Astrocyte of the cerebellum (primary cell): Measurements from ENCODE around the gene FRMD4B.

Experiments
- DNase-seq: peaks from one replicate; pipeline ENCODE4 v3.0.0-alpha.2; 2011; ENCODE audit warnings: low read depth
- H3K4me3 ChIP-seq: 2 replicates; pipeline ENCODE4 v1.5.1; 2011; ENCODE audit warnings: mild to moderate bottlenecking, low read depth, low read length, moderate library complexity
- CTCF ChIP-seq: IDR thresholded peaks from 2 replicates; pipeline ENCODE4 v1.5.1; 2012; ENCODE audit warnings: low read length, low read depth, moderate library complexity, mild to moderate bottlenecking; ENCODE audit errors: missing control alignments
- in situ Hi-C: cut with HindIII; loops from 2 replicates; pipeline ENCODE4 v1.10.0; 2017; ENCODE audit warnings: low sequenced_read_pairs

Gene FRMD4B

GRCh38 chr3:69216981-69217380 is 168.9 kb downstream of the FRMD4B start:
- no peak for TF ChIP-seq CTCF
- DNase-seq = no peak
- H3K4me3 ChIP-seq = no peak overlapping the region
- in situ Hi-C loops = no loop called here

- in situ Hi-C loops = no loop called here
- TF ChIP-seq CTCF = no peak
- no peak for DNase-seq
- H3K4me3 ChIP-seq = no peak overlapping the region
Measured at GRCh38 chr3:69214241-69214640, 171.6 kb downstream of the FRMD4B start.

GRCh38 chr3:69212411-69213160 is 173.3 kb downstream of the FRMD4B start:
- in situ Hi-C loops = no loop called here
- no peak for TF ChIP-seq CTCF
- peak; percentile 49 for DNase-seq
- H3K4me3 ChIP-seq = no peak overlapping the region

GRCh38 chr3:69210068-69210730 is 175.7 kb downstream of the FRMD4B start:
- H3K4me3 ChIP-seq = no peak overlapping the region
- in situ Hi-C loops = no loop called here
- no peak for DNase-seq
- no peak for TF ChIP-seq CTCF

GRCh38 chr3:69209413-69209812 is 176.5 kb downstream of the FRMD4B start:
- no peak for DNase-seq

GRCh38 chr3:69207031-69207430 is 178.9 kb downstream of the FRMD4B start:
- TF ChIP-seq CTCF = no peak
- in situ Hi-C loops = no loop called here

More at GRCh38 chr3:69209413-69209812, 176.5 kb downstream of the FRMD4B start:
- no peak overlapping the region for H3K4me3 ChIP-seq
- TF ChIP-seq CTCF = no peak
- in situ Hi-C loops = no loop called here

More at GRCh38 chr3:69207031-69207430, 178.9 kb downstream of the FRMD4B start:
- DNase-seq = no peak
- H3K4me3 ChIP-seq = no peak overlapping the region
